Hair follicle dermal papilla cell (primary cell): Measurements from ENCODE around the gene IL9. TPM values are rescaled to one million over a fixed set of nuclear protein-coding genes. Genes with fewer than 3 reads are reported as not detected.

Experiments
- total RNA-seq: library from RNA; depleted of rRNA; stranded (reverse); fragments of >200 nt; gene quantifications from 2 replicates; pipeline ENCODE4 v1.2.3, GENCODE V29; 2012

The IL9 gene
- not detected in 2 replicates for total RNA-seq

DNA sequence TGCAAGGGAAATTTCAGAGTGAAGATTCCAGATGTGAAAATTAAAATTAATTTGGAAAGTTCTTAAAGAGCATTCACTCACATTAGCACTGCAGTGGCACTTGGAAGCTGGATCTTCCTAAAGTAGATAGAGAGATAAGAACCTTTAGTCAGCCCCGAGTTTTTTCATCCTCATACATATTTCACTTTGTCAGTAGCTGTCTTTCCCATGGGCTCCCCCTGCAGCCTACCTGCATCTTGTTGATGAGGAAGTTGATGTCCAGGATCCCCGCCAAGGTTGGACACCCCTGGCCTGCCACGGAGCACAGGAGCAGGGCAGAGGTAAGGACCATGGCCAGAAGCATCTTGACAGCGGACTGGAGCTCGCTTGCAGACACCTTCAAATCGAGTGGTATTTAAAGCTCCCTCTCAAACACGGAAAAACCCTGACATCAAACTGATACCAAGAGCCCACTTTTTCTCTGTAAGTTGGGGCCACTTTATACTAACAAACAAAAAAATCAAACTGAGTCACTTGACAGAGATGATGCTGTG lies at the start of gene IL9:
Gene IL9 (minus strand): TSS at position 368 of the 533 bp plus-strand sequence. CDS start 25 bp downstream, at position 343.

Other genes with a start within 250 kb of the IL9 start
- not detected in 2 replicates for gene SLC25A48, start 61.2 kb downstream of the IL9 start, total RNA-seq
- not detected in 2 replicates for gene LECT2, start 59.1 kb upstream of the IL9 start, total RNA-seq
- 464 and 600 TPM in 2 replicates for gene TGFBI, start 133.1 kb upstream of the IL9 start, total RNA-seq
- 69.0 and 78.0 TPM in 2 replicates for gene SMAD5, start 237.0 kb upstream of the IL9 start, total RNA-seq